Skin of body (tissue), 2 donors: ENCODE measurements around the gene TSSK2. TPM values are rescaled to one million over a fixed set of nuclear protein-coding genes. Genes with fewer than 3 reads are reported as not detected.

ENCODE experiments used
- DNase-seq: peaks from one replicate; lab custom pipeline; 2025; lab: John Stamatoyannopoulos, UW
- total RNA-seq: library from RNA; depleted of rRNA; stranded (reverse); fragments of >200 nt; gene quantifications from one replicate; pipeline ENCODE4 v1.2.3, GENCODE V29; 2014

Gene TSSK2
- total RNA-seq, 1 donor from 2014 or later: not detected

DNA sequence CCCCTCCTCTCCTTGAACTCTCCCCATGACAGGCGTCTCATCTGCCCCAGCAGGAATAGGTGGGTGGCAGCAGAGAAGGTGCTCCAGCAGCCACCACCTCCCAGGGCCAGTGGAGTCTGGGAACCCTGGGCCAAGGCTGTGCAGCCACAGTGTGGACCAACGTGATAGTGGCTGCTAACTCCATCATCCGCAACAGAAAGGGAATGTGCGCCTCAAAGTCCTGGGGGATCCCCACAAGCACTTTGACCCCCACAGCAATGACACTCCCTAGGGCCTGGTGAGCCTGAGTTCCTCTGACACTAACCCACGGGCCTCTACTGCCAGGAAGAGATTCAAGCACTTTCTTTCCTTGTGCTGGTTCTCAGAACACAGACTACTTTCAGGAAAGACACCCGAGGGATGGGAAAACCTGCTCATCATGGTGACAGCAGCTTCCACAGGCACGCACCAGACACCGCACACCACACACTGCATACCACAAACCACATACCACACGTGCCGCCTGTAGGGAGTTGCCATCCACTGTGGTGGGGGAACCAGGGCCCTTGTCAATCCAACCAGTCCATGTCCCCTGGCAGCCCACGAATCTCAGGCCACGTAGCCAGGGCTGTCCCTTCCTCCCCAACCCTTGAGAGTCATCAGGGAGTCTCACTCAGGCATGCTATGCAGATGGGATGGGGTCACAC lies 50.8 kb downstream of the TSSK2 start:
- DNase-seq: no peak

Other genes with a start within 250 kb of the TSSK2 start
- 3.2 TPM for gene DGCR6, start 225.0 kb upstream of the TSSK2 start, total RNA-seq
- 5.6 TPM for gene PRODH, start 195.0 kb upstream of the TSSK2 start, total RNA-seq
- gene DGCR2, start 8.9 kb upstream of the TSSK2 start, total RNA-seq: 39.5 TPM
- gene ESS2, start 13.3 kb downstream of the TSSK2 start, total RNA-seq: 5.5 TPM
- not detected for gene GSC2, start 19.0 kb downstream of the TSSK2 start, total RNA-seq
- gene SLC25A1, start 47.4 kb downstream of the TSSK2 start, total RNA-seq: 36.7 TPM
- 12.3 TPM for gene CLTCL1, start 160.4 kb downstream of the TSSK2 start, total RNA-seq